Esophagus squamous epithelium (tissue), 5 donors: ENCODE measurements around the gene GINS3. TPM values are rescaled to one million over a fixed set of nuclear protein-coding genes. Genes with fewer than 3 reads are reported as not detected.

ENCODE experiments used
- DNase-seq: peaks from one replicate; lab custom pipeline; 2025; lab: John Stamatoyannopoulos, UW
- H3K27ac ChIP-seq, 4 donors: fragments of 200-600 bp; sonication (generic); one replicate each; pipeline ENCODE4 v1.5.1; 2016 to 2019; ENCODE audit warnings: mild to moderate bottlenecking in 1 of 4
- H3K27me3 ChIP-seq, 4 donors: fragments of 200-600 bp; sonication (generic); 1 replicate in 3 of 4; 2 replicates in 1 of 4; pipeline versions ENCODE4 v1.5.1 to v1.6.0; 2017 to 2021; ENCODE audit warnings: antibody characterized with exemption in 1 of 4
- H3K36me3 ChIP-seq, 3 donors: fragments of 200-600 bp; sonication (generic); one replicate each; pipeline ENCODE4 v1.5.1; 2016 to 2019
- H3K4me1 ChIP-seq, 3 donors: fragments of 200-600 bp; sonication (generic); one replicate each; pipeline ENCODE4 v1.5.1; 2017 to 2019
- H3K4me3 ChIP-seq, 4 donors: fragments of 200-600 bp; sonication (generic); 1 replicate in 3 of 4; 2 replicates in 1 of 4; pipeline ENCODE4 v1.5.1; 2016 to 2019; ENCODE audit warnings: mild to moderate bottlenecking in 2 of 4, moderate library complexity in 1 of 4
- H3K9me3 ChIP-seq, 3 donors: fragments of 200-600 bp; sonication (generic); one replicate each; pipeline ENCODE4 v1.5.1; 2016 to 2019
- CTCF ChIP-seq, 6 experiments: fragments of 450-650 bp in 4 of 6; fragments of 200-600 bp in 2 of 6; sonication (generic) in 2 of 6; IDR thresholded peaks; one replicate each; pipeline ENCODE4 v1.5.1; 2016 to 2019; ENCODE audit warnings: antibody characterized with exemption in 6 of 6, mild to moderate bottlenecking in 4 of 6, moderate library complexity in 4 of 6
- POLR2A ChIP-seq, 4 donors: fragments of 450-650 bp; IDR thresholded peaks; one replicate each; pipeline ENCODE4 v1.6.1; 2017; ENCODE audit warnings: antibody characterized with exemption in 4 of 4, mild to moderate bottlenecking in 4 of 4, moderate library complexity in 3 of 4
- WGBS, 2 donors: methylation state at CpG; one replicate each; pipeline ENCODE4 v1.1.5; 2018; 5-methylcytosine and 5-hydroxymethylcytosine counted together
- intact Hi-C: fragments of 100-400 bp; cut with DNase I; formaldehyde crosslinking; loops from one replicate; pipeline ENCODE4 v1.15.0; 2022
- total RNA-seq, 4 donors: library from RNA; depleted of rRNA; stranded (reverse); fragments of >200 nt; gene quantifications; one replicate each; pipeline ENCODE4 v1.1.0, GENCODE V29; 2016
- donor health status: DM: yes; HTN: yes; CAD: no.

The GINS3 gene
- total RNA-seq, 4 donors from 2014 or later: 7.1 to 15.1 (median 10.8) TPM

- intact Hi-C loops: no loop called here
- TF ChIP-seq POLR2A (IDR thresholded peaks at IDR 0.05) (no peak), CTCF (IDR thresholded peaks at IDR 0.05) (no peak)
- Histone ChIP-seq H3K36me3 (no peaks in the 10 kb centered on the region), H3K27ac (no peak overlapping the region), H3K27me3 (peaks cover 0 to 10% (median 0%) of the 10 kb centered on the region in 4 donors), H3K9me3 (no peaks in the 10 kb centered on the region), H3K4me1 (peaks cover 0 to 26% (median 0%) of the 10 kb centered on the region in 3 donors), H3K4me3 (no peak overlapping the region)
- 69 to 70% methylated on average over 15 of the region's 15 CpGs for WGBS, 2 donors
- no peak for DNase-seq
These were observed 27.1 kb downstream of the GINS3 start for GRCh38 chr16:58419241-58419990.

GRCh38 chr16:58421059-58421458, 28.8 kb downstream of the GINS3 start:
- TF ChIP-seq POLR2A (IDR thresholded peaks at IDR 0.05) (no peak), CTCF (IDR thresholded peaks at IDR 0.05) (no peak)
- Histone ChIP-seq H3K4me3 (no peak overlapping the region), H3K4me1 (peaks cover 0 to 26% (median 0%) of the 10 kb centered on the region in 3 donors), H3K36me3 (no peaks in the 10 kb centered on the region), H3K9me3 (no peaks in the 10 kb centered on the region), H3K27ac (no peak overlapping the region), H3K27me3 (peaks cover 0 to 10% (median 0%) of the 10 kb centered on the region in 4 donors)
- intact Hi-C loops: no loop called here
- 48 to 60% methylated on average over 3 to 7 of the region's 7 CpGs for WGBS, 2 donors
- DNase-seq: no peak

- no peak overlapping the region for H3K27ac ChIP-seq
These were observed 29.3 kb downstream of the GINS3 start for GRCh38 chr16:58421529-58421928.

GRCh38 chr16:58422809-58423208, 30.5 kb downstream of the GINS3 start:
- Histone ChIP-seq H3K27me3 (peaks cover 0 to 10% (median 0%) of the 10 kb centered on the region in 4 donors), H3K4me1 (peaks cover 0 to 17% (median 0%) of the 10 kb centered on the region in 3 donors), H3K4me3 (no peak overlapping the region), H3K27ac (no peak overlapping the region), H3K9me3 (no peaks in the 10 kb centered on the region), H3K36me3 (no peaks in the 10 kb centered on the region)
- intact Hi-C loops: no loop called here
- TF ChIP-seq POLR2A (IDR thresholded peaks at IDR 0.05) (no peak), CTCF (IDR thresholded peaks at IDR 0.05) (no peak)
- DNase-seq: no peak
- 55 to 76% methylated on average over 4 of the region's 4 CpGs for WGBS, 2 donors

More at GRCh38 chr16:58421529-58421928, 29.3 kb downstream of the GINS3 start:
- no peak overlapping the region for H3K4me3 ChIP-seq
- peaks cover 0 to 26% (median 0%) of the 10 kb centered on the region in 3 donors for H3K4me1 ChIP-seq
- TF ChIP-seq POLR2A (IDR thresholded peaks at IDR 0.05) (no peak), CTCF (IDR thresholded peaks at IDR 0.05) (no peak)
- H3K36me3 ChIP-seq: no peaks in the 10 kb centered on the region
- intact Hi-C loops: no loop called here
- peaks cover 0 to 10% (median 0%) of the 10 kb centered on the region in 4 donors for H3K27me3 ChIP-seq
- WGBS, 2 donors: 50 to 70% methylated on average over 5 of the region's 5 CpGs
- H3K9me3 ChIP-seq: no peaks in the 10 kb centered on the region
- no peak for DNase-seq

- intact Hi-C loops: no loop called here
- Histone ChIP-seq H3K4me3 (no peak overlapping the region), H3K36me3 (no peaks in the 10 kb centered on the region), H3K4me1 (no peaks in the 10 kb centered on the region), H3K27ac (peak overlapping the region in 1 of 4 donors; percentile 26), H3K9me3 (no peaks in the 10 kb centered on the region), H3K27me3 (peaks cover 0 to 4% (median 0%) of the 10 kb centered on the region in 4 donors)
- WGBS, 2 donors: 69 to 83% methylated on average over 5 to 8 of the region's 8 CpGs
- no peak for DNase-seq
- TF ChIP-seq POLR2A (IDR thresholded peaks at IDR 0.05) (no peak), CTCF (IDR thresholded peaks at IDR 0.05) (no peak)
These were observed 33.0 kb downstream of the GINS3 start for GRCh38 chr16:58425245-58425644.
